GM18867 (cell line): ENCODE results near the gene CLHC1.
"Not testable (repeated sequence)": the region's sequence is repeated elsewhere in the genome, so short reads cannot be mapped to it uniquely, and the experiment has no call there.

ENCODE experiments used
- ATAC-seq: cut with Tn5 transposase; IDR thresholded peaks from one replicate; pipeline ENCODE4 v1.9.1; 2021; ENCODE audit warnings: mild to moderate bottlenecking, moderate library complexity; ENCODE audit not compliant: unreplicated experiment

The CLHC1 gene

DNA sequence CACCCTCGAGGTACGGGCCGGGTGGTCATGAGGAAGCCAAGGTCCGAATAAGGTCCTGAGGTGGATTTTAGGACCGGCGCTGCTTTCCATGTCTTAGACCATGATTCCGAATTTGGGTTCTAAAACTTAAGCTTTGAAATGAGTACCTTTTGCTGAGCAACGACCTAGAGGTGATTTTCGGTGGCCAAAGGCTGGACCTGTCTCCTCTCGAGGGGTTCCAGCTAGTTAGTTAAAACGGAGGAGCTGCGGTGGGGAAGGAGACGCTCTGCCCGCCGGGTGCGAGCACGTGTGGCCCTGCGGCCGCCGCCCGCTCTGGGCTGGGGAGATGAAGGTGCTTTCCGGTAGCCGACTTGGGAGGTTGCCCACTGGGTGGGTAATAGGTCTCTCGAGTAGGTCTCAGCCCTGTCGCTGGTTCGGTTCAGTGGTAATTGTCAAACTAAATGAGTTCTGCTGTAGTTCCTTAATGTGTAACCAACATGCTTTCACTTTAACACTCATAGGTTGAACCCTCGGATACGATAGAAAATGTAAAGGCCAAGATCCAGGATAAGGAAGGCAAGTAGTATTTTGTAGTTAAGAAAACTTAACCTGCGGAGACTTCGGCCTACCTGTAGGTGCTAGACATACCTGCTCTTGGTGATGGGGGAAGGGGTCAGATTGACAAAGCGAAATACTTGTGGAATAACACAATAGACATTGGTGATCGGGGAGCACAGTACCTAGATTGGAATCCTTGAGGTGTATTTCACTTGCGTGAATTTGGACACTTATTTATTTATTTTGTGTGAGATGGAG lies 967 bp upstream of the CLHC1 start:
- ATAC-seq, result peak; percentile 23

DNA sequence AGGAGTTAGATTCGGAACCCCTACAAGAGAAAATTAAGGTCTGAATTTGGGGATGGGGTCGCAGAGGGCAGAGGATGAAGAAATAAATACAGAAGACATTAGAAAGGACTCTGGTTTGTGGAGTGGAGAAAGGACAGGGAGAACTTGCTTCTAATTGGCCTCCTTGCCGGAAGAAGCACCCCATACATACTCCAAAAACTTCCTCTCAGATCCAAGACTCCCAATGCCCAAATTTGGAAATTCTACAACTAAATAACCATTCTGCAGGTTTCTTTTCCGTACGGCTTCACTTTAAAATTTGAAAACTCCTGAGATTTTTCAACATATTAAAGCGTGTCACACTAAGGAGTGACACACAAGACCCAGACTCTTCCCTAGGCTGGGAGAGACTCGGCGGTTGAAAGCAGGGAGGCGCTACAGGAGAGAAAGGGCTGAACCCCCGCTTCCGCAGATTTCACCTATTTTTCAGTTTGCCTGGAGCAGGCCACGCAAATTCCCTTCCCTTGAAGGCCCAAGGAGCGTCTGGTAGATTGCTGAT lies 478 bp downstream of the CLHC1 start:
- no peak for ATAC-seq

DNA sequence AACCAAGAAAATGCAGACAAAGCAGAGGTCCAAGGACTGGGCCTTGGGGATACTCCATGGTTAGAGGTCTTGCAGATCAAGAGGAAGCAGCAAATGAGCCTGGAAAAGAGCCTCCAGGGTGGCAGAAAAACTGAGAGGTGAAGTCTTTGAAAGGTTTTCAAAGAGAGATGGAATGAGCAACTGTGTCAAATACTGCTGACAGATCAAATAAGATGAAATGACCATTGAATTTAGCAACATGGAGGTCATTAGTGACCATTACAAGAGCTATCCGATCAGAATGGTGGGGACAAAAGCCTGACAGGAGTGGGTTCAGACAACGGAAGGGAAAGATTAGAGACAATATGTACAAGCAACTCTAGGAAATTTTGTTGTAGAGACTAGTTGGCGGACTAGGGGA lies 1.5 kb downstream of the CLHC1 start:
- no peak for ATAC-seq

- no peak for ATAC-seq
These were observed 2.9 kb downstream of the CLHC1 start for GRCh38 chr2:55229221-55229620.

DNA sequence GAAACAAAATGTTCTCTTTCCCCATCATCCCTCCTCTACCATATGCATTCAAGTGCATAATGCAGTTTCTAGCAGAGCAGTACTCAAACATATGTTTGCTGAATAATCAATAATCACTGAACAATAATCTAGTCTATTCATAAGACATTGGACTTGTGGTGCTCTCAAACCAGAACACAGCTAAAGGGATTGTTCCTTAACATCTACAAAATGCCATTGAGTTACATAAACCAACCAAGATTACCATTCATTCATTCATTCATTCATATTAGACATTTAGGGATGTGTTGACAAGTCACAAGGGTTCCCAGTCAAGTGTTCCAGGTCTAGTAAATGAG lies 3.9 kb downstream of the CLHC1 start:
- ATAC-seq, result no peak

DNA sequence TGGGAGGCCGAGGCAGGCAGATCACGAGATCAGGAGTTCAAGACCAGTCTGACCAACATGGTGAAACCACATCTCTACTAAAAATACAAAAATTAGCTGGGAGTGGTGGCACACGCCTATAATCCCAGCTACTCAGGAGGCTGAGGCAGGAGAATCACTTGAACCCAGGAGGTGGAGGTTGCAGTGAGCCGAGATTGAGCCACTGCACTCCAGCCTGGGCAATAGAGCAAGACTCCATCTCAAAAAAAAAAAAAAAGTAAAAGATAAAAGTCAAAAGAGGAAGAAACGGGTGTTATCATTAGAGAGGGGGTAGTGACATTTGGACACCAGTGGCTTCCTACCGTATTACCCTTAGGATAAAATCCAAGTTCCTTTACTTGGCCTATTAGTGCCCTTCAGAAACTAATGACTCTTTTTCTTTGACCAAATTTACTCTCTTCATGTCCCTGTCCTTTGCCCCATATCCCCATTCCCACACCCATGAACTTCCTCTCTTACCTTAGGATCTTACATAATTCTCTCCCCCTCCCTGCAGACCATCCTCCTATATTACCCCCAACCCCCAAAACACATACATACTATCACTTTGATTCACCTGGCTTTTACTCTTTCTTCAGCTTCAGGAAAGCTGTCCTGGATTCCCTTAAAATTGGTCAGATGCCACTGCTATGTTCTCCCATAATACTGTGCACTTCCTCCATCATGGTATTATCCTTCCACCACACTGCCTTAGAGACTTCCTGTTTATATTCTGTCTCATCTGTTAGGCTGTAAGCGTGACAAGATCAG lies 4.5 kb downstream of the CLHC1 start:
- ATAC-seq, result not testable (repeated sequence)

DNA sequence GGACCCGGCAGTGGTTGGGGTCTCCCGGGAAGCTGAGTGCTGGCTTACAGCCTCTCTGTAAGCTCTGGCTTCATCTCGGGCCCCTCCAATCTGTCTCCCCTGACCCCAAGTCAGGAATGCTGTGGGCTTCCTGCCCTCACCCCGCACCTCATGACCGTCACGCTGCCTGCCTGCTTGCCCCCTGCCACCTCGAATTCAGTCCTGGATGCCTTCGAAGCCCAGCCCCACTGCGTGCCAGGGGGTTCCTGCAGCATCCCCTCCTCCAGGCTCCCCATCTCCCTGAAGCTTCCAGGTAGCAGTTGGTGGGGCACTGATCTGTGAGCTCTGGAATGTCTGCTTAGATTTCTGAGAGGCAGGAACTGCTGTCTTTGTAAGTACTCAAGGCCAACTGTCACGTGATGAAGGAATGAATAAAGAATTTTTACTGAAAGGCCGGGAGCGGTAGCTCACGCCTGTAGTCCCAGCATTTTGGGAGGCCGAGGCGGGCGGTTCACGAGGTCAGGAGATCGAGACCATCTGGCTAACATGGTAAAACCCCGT lies 6.5 kb downstream of the CLHC1 start:
- no peak for ATAC-seq

DNA sequence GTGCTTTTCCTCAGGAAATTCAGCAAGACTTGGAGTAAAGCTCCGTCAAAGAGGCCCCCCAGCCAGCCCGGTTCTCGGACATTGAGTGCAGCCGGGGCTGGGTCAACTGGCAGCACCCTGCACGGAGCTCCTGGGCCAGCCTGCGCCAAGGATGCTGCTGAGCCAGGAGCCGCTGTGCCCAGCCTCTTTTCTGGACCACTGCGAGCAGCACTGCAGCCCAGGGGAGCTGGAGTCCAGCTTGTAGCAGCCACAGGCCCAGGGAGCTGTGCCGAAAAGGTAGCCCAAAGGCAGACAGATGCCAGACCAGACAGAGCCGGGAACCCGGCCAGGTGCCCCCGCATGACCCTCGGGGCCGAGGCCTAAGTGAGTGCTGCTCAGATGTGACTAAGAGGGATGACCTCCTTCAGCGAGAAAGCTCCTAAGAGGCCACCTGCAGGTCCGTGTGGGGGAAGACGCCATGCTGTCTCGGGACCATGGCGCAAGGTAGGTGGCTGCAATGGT lies 7.3 kb downstream of the CLHC1 start:
- no peak for ATAC-seq

DNA sequence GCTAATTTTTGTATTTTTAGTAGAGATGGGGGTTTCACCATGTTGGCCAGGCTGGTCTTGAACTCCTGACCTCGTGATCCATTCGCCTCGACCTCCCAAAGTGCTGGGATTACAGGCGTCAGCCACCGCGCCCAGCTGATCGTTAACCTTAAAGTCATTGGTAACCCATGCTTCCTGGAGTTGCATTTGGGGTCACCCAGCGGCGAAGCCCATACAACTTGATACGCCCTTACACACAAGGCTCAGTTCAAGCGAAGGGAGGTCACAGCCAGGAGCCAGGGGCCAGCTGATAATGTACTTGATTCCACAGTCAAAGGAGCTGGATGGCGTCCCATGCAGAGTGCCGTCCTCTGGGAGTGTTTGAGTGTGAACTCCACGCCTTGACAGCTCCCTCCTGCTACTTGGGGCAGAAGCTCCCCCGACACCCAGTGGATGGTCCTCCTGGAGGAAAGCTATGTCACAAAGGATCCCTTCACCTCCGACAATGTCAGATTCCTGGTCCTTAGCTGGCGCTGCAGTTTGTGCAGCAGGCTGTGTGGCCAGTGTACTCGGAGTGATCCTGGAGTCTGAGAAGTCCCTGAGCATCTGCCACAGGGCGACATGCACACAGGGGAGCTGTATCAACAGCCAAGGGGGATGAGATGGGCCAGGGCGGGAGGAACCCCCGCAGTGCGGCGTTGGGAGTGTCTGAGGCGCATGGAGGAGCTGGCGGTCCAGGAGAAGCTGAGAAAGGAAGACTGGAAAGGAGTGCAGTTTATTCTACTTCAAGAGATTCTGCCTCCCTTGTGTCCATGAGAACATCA lies 7.9 kb downstream of the CLHC1 start:
- ATAC-seq, result no peak

DNA sequence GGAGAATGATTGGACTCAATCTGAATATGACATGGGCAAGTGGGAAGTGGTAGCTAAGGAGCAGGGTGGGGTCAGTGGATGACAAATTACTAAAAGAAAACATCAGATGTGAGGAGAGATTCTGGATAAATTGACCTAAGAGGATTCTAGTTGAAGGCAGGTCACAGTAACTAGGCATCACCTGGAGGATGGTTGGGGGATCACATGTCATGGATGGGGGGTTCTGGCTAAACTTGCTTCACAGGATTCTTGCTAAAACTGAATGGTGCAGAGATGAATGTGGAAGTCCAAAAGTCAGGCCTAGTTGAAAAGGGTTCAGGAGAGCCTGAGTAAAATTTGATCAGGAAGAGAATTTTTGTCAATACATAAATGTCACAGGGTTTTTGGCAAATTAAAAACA lies 18.3 kb downstream of the CLHC1 start:
- no peak for ATAC-seq

DNA sequence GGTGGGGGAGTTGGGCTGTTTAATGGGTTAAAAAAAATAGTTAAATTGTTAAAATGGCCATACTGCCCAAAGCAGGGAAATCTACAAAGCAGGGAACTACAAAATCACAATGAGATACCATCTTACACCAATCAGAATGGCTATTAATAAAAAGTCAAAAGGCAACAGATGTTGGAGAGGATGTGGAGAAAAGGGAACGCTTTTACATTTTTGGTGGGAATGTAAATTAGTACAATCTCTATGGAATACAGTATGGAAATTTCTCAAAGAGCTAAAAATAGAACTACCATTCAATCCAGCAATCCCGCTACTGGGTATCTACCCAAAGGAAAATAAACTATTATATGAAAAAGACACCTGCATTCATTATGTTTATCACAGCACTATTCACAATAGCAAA lies 27.1 kb downstream of the CLHC1 start:
- ATAC-seq, result no peak

- ATAC-seq, result no peak
These were observed 27.6 kb downstream of the CLHC1 start for GRCh38 chr2:55204536-55204935.

GRCh38 chr2:55200416-55200815 lies 31.7 kb downstream of the CLHC1 start:
- ATAC-seq, result no peak

GRCh38 chr2:55196526-55196925 lies 35.6 kb downstream of the CLHC1 start:
- ATAC-seq, result no peak

DNA sequence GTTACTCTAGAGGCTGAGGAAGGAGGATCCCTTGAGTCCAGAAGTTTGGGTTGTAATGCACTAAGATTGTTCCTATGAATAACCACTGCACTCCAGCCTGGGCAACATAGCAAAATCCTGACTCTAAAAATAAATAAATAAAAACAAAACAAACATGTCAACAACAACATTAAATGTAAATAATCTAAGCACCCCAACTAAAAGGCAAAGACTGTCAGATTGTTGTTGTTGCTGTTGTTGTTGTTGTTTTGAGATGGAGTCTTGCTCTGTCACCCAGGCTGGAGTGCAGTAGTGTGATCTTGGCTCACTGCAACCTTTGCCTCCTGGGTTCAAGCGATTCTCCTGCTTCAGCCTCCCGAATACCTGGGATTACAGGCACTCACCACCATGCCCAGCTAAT lies 40.2 kb downstream of the CLHC1 start:
- not testable (repeated sequence) for ATAC-seq

- not testable (repeated sequence) for ATAC-seq
These were observed 45.3 kb downstream of the CLHC1 start for GRCh38 chr2:55186837-55187236.

- no peak for ATAC-seq
These were observed 51.7 kb downstream of the CLHC1 start for GRCh38 chr2:55180374-55180773.

GRCh38 chr2:55176094-55176415 lies 56.0 kb downstream of the CLHC1 start:
- no peak for ATAC-seq

DNA sequence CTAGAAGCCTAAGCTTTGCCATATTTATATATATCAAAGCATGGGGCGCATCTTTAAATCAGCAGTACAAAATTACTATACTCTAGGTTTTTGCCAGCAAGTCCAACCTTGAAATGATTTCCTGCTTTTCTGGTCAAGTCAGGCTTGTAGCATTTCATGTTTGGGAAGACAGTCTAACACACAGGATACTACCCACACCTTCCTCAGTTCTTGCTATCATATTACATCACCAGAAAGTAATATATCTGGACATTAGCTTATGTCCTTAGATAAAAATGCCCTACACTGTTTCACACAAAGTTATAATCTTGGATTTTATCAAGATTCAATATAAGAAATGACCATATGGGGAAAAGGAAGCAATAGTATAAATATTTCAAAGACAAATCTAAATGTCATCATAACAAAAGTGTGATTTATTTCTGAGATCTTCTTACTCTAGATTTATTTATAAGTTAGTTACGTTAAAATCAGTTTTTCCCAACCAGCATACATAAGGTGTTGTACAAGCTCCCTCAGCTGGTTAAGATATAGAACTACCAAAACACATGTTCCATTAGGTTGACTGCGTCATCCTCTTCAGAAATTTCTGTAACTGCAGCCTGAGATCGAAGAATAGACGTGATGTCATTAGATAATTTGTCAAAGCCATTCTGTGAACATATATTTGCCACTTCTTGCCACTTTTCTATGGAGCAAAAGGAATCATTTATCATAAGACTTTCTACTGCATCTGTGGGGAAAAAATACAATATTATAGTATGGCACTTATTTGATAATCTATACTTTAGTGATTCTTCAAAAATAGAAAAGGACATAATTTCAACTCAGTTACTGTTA lies 56.6 kb downstream of the CLHC1 start:
- ATAC-seq, result peak; percentile 72

- ATAC-seq, result no peak
These were observed 58.5 kb downstream of the CLHC1 start for GRCh38 chr2:55173438-55174054.
